Bronchial epithelial cell (primary cell): ENCODE measurements around the gene IL1R1. TPM values are rescaled to one million over a fixed set of nuclear protein-coding genes. Genes with fewer than 3 reads are reported as not detected.

Experiments
- DNase-seq: peaks from one replicate; pipeline ENCODE4 v3.0.0-alpha.2; 2010; ENCODE audit warnings: low read depth
- FAIRE-seq: peaks from 2 replicates; lab custom pipeline; 2011; peaks lifted over from hg19 to GRCh38; lab: Jason Lieb, UNC
- H3K27me3 ChIP-seq: 2 replicates; pipeline ENCODE4 v1.5.1; 2011; ENCODE audit warnings: low read length; ENCODE audit not compliant: control insufficient read depth, insufficient read depth
- H3K36me3 ChIP-seq: 2 replicates; pipeline ENCODE4 v1.5.1; 2011; ENCODE audit warnings: low read length; ENCODE audit not compliant: control insufficient read depth, insufficient read depth
- H3K4me3 ChIP-seq: 2 replicates; pipeline ENCODE4 v1.5.1; 2011; ENCODE audit warnings: mild to moderate bottlenecking, low read depth, low read length, control low read depth
- CTCF ChIP-seq: IDR thresholded peaks from 2 replicates; pipeline ENCODE4 v1.5.1; 2011; ENCODE audit warnings: mild to moderate bottlenecking, moderate library complexity, low read length, control low read depth, inconsistent platforms; ENCODE audit not compliant: insufficient read depth, severe bottlenecking
- total RNA-seq: library from RNA; depleted of rRNA; stranded (reverse); fragments of >200 nt; gene quantifications from 2 replicates; pipeline ENCODE4 v1.2.1, GENCODE V29; 2014

The IL1R1 gene
- total RNA-seq, 1 donor from 2014 or later = 1.6 TPM

- no peak for FAIRE-seq
- Histone ChIP-seq H3K36me3 (no peaks in the 10 kb centered on the region), H3K27me3 (no peaks in the 10 kb centered on the region), H3K4me3 (no peak overlapping the region)
- peak; percentile 94 for DNase-seq
- no peak for TF ChIP-seq CTCF
Measured at GRCh38 chr2:102114290-102114721, 28.2 kb upstream of the IL1R1 start.

DNA sequence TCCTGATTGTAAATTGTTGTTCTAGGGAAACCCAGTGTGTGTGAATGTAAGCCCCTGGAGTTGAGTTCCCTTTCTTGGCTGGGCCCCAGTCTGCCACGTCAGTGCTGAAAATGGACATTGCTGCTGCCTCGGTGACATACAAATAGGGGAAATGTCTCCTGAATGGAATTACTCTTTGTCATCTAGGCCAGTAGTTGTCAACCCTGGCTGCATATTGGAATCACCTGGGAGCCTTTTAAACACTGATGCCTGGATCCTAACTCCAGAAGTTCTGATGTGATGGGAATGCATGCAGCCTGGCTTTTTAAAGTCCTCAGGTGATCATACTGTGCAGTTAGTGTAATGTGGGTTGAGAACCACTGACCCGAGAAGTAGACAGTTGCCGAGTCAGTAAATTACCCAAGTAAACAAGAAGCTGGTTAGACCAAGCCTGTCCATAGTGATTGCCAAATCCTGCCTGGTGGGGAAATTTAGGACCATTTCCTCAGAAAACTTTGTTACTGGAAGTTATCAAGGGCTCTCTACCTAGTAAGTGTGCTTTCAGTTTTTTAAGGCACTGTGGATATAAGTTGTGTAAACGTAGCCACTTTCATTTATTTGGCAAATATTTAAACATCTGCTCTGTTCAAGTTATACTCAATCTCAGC lies 27.6 kb upstream of the IL1R1 start:
- FAIRE-seq (no peak), DNase-seq (peak; percentile 44)

DNA sequence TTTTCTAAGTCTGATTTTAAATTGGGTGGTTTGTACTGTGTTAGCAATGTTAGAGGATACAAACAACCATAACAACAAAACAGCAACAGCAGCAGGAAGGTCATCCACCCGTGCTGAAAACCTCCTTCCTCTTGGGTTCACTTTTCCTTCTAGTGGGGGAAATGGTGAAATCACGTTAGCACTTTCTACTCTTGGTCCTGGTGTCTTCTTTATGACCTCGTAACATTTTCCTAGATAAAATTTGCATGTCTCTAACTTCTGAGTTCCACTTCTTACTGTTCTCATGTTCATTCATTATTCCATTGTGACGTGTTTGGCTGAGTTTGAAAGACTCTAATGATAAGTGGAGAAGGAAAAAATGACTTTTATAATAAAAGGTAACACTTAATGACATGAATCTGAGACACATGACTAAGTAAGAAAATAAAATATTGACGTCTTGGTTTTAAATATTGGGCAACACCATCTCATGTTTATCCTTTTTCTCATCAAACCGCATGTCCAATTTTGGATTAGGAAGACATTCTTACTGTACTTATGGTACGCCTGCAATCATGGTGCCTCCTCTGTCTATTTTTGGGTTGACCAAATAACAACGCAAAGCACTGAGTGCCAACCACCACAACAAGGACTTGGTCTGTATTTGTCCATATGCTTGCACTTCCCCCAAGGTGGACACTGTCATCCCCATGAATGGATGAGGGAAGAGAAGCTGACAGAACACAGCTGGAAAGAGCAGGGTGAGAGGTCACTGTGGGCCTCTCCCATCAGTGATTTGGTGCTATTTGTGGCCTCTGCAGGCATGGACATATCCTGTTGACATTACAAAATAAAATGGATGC lies 25.7 kb upstream of the IL1R1 start:
- no peak for TF ChIP-seq CTCF
- Histone ChIP-seq H3K27me3 (no peaks in the 10 kb centered on the region), H3K4me3 (no peak overlapping the region), H3K36me3 (no peaks in the 10 kb centered on the region)
- FAIRE-seq = no peak
- peak; percentile 36 for DNase-seq

More for the DNA sequence above, 27.6 kb upstream of the IL1R1 start:
- no peaks in the 10 kb centered on the region for H3K36me3 ChIP-seq
- H3K27me3 ChIP-seq = no peaks in the 10 kb centered on the region
- no peak for TF ChIP-seq CTCF
- H3K4me3 ChIP-seq = no peak overlapping the region

- FAIRE-seq (no peak), DNase-seq (no peak)
- Histone ChIP-seq H3K27me3 (no peaks in the 10 kb centered on the region), H3K36me3 (no peaks in the 10 kb centered on the region), H3K4me3 (no peak overlapping the region)
- no peak for TF ChIP-seq CTCF
Measured at GRCh38 chr2:102117472-102117858, 25.1 kb upstream of the IL1R1 start.

GRCh38 chr2:102119255-102119654 lies 23.3 kb upstream of the IL1R1 start:
- H3K36me3 ChIP-seq = no peaks in the 10 kb centered on the region
- DNase-seq = no peak
- no peak for FAIRE-seq
- no peak for TF ChIP-seq CTCF
- no peaks in the 10 kb centered on the region for H3K27me3 ChIP-seq
- no peak overlapping the region for H3K4me3 ChIP-seq
